ENCODE results near the gene SLC12A2. TPM values are rescaled to one million over a fixed set of nuclear protein-coding genes. Genes with fewer than 3 reads are reported as not detected.
A peak's percentile ranks its signal among the peaks of the same experiment; 100 is the strongest.

Gene SLC12A2
- total RNA-seq, 2 experiments from 2014 or later = 14.6 to 14.8 TPM

- Mint-ChIP-seq H3K4me3 (no peak overlapping the region), H3K27me3 (peaks cover 10% of the 10 kb centered on the region), H3K9me3 (no peaks in the 10 kb centered on the region), H3K27ac (no peak overlapping the region), H3K36me3 (ENCODE audit: low read depth) (peaks cover 2% of the 10 kb centered on the region), H3K4me1 (peaks cover 26% of the 10 kb centered on the region)
- POLR2A ChIA-PET = no interaction called here
- DNase-seq = no peak
- CTCF ChIA-PET = no interaction called here
Observed at GRCh38 chr5:128199104-128199503, 115.5 kb downstream of the SLC12A2 start.

GRCh38 chr5:128199611-128200010 is 116.0 kb downstream of the SLC12A2 start:
- Mint-ChIP-seq H3K4me3 (no peak overlapping the region), H3K36me3 (ENCODE audit: low read depth) (peaks cover 2% of the 10 kb centered on the region), H3K27me3 (peaks cover 10% of the 10 kb centered on the region), H3K4me1 (peaks cover 26% of the 10 kb centered on the region), H3K9me3 (no peaks in the 10 kb centered on the region), H3K27ac (no peak overlapping the region)
- DNase-seq = no peak
- POLR2A ChIA-PET = no interaction called here
- CTCF ChIA-PET = interaction anchor here (1.0 to 1.2 kb wide), 2 partner anchors 324 to 636 kb away, joined by 3 to 8 read pairs; no protein-coding TSS in a partner anchor

DNA sequence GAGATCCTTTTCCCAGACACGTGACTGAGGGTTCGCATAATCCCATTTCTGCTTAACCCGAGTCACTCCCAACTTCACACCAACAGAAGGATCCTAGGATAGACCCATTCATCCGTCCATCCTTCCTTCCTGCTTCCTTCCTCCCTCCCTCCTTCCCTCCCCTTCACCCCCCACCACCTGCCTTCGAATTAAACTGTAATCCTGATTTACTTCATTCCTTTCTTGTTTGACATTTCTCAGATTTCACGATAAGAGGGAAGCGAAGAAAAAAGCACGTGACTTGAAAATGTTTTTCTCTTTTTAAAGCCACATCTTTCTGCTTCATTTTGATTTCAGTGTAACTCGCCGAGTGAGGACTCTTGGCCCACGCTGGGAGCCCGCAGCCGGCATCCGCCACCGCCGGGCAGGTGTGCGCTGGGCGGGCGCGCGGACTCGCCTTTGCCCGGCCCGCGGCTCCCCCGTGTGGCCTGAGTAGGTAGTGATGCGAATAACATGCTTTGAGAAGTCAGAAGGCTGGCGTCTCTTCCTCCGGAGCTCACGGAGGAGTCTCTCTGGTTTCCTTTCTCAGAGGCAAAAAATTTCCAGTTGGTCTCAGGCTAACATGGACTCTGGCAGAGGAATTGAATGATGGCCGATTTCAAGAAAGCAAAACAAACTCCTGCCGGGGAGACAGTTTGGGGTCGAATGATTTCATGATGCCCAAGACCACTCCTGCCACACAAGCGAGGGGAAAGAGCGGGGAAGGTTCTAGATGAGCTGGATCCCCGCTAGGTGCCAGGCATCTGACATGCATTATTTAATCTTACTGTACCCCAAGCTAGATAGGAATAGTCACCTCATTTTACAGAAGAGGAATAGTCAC is 117.7 kb downstream of the SLC12A2 start:
- ChIA-PET POLR2A (no interaction called here), CTCF (interaction anchor here (0.6 to 2.0 kb wide), 10 partner anchors 9 to 637 kb away, joined by 3 to 15 read pairs (median 6); no protein-coding TSS in a partner anchor)
- no peak overlapping the region for H3K4me3 Mint-ChIP-seq

DNA sequence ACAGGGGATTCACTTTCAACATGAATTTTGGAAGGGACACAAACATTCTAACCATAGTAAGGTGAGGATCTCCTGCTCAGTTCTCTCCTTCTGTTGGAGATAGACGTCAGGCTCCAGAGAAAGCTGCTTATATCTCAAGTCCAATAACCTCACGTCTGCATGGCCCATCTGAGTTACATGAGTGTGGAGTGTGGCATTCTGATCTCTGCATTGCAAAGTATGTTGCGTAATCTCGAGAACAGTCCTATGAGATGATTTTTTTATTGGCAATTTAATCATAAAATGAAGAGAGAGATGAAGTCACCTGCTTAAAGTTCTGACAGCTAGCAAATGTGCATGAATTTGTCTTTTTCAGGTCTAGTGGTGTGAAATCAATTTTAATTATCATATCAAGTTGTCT is 118.8 kb downstream of the SLC12A2 start:
- Mint-ChIP-seq H3K27ac (no peak overlapping the region), H3K4me1 (peaks cover 17% of the 10 kb centered on the region), H3K9me3 (no peaks in the 10 kb centered on the region), H3K4me3 (no peak overlapping the region), H3K27me3 (peaks cover 10% of the 10 kb centered on the region), H3K36me3 (ENCODE audit: low read depth) (peaks cover under 1% of the 10 kb centered on the region)
- ChIA-PET CTCF (interaction anchor here (1.2 to 2.0 kb wide), 5 partner anchors 13 to 638 kb away, joined by 3 to 15 read pairs (median 7); no protein-coding TSS in a partner anchor), POLR2A (no interaction called here)
- DNase-seq = no peak

More for the DNA sequence above, 117.7 kb downstream of the SLC12A2 start:
- peak; percentile 83 for DNase-seq
- H3K9me3 Mint-ChIP-seq = no peaks in the 10 kb centered on the region
- peaks cover 2% of the 10 kb centered on the region for H3K36me3 Mint-ChIP-seq (ENCODE audit: low read depth)
- peaks cover 26% of the 10 kb centered on the region for H3K4me1 Mint-ChIP-seq
- H3K27ac Mint-ChIP-seq = no peak overlapping the region
- peaks cover 10% of the 10 kb centered on the region for H3K27me3 Mint-ChIP-seq

GRCh38 chr5:128208436-128208835 is 124.9 kb downstream of the SLC12A2 start:
- Mint-ChIP-seq H3K4me3 (no peak overlapping the region), H3K27ac (no peak overlapping the region), H3K36me3 (ENCODE audit: low read depth) (no peaks in the 10 kb centered on the region), H3K27me3 (peaks cover 2% of the 10 kb centered on the region), H3K4me1 (no peaks in the 10 kb centered on the region), H3K9me3 (no peaks in the 10 kb centered on the region)
- CTCF ChIA-PET = no interaction called here
- no peak for DNase-seq
- POLR2A ChIA-PET = interaction anchor here (0.5 kb wide), 1 partner anchor 111 kb away, joined by 4 read pairs; no protein-coding TSS in a partner anchor

DNA sequence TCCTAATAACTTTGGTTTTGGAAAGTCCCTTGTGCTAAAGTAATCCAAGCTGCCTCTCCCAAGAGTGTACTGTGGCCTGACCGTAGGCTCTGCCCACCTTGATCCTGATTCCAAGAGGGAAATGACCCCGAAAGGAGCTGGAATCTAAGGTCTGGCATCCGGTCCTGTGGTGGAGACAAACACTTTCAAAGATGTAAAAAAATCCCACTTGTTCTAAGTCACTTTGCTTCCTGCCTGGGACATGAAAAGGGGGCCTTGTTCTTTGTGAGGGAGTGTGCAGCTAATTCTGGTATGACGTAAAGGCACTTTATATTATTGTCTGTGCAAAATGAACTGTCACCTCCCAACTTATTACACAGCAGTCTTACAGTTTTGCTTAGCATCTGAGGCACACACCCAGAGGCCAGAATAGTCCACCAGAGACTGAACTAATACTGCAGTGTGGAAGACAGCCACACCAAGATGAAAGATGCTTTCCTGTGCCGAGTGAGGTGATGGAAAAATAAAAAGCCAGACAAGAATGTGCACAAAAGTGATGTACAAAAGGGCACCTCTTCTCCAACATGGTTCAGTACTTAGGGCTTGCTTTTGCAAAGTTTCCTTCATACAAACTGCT is 128.7 kb downstream of the SLC12A2 start:
- POLR2A ChIA-PET = no interaction called here
- no peak overlapping the region for H3K4me3 Mint-ChIP-seq
- CTCF ChIA-PET = interaction anchor here (1.4 to 4.7 kb wide), 3 partner anchors 11 to 463 kb away, joined by 5 to 13 read pairs (median 5); no protein-coding TSS in a partner anchor

DNA sequence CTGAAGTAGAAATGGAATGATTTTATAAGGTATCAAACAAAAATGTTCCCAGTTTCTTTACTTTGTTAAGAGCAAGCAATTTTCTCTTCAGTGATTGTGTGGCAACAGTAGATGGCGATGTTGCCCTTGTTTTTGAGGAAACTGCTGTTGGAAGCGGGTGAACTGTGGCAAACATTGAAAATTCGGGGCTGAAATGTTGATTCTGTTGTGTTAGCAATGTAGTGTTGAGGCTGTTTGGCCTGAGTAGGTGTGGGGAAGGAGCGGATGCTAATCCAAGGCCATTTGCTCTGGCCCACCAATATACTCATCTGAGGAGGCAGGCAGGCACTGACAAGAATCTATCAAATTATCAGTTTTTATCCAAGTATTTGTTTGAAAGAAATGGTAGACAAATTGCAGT is 129.8 kb downstream of the SLC12A2 start:
- H3K27ac Mint-ChIP-seq = no peak overlapping the region
- H3K27me3 Mint-ChIP-seq = peaks cover 2% of the 10 kb centered on the region
- no peaks in the 10 kb centered on the region for H3K4me1 Mint-ChIP-seq
- ChIA-PET POLR2A (no interaction called here), CTCF (interaction anchor here (1.0 to 4.7 kb wide), 2 partner anchors 13 to 462 kb away, joined by 3 to 13 read pairs; no protein-coding TSS in a partner anchor)
- peak; percentile 48 for DNase-seq
- H3K36me3 Mint-ChIP-seq (ENCODE audit: low read depth) = no peaks in the 10 kb centered on the region
- no peak overlapping the region for H3K4me3 Mint-ChIP-seq
- H3K9me3 Mint-ChIP-seq = no peaks in the 10 kb centered on the region

More for the DNA sequence above, 128.7 kb downstream of the SLC12A2 start:
- H3K27ac Mint-ChIP-seq = no peak overlapping the region
- DNase-seq = no peak
- H3K27me3 Mint-ChIP-seq = peaks cover 2% of the 10 kb centered on the region
- no peaks in the 10 kb centered on the region for H3K4me1 Mint-ChIP-seq
- H3K36me3 Mint-ChIP-seq (ENCODE audit: low read depth) = no peaks in the 10 kb centered on the region
- H3K9me3 Mint-ChIP-seq = no peaks in the 10 kb centered on the region

DNA sequence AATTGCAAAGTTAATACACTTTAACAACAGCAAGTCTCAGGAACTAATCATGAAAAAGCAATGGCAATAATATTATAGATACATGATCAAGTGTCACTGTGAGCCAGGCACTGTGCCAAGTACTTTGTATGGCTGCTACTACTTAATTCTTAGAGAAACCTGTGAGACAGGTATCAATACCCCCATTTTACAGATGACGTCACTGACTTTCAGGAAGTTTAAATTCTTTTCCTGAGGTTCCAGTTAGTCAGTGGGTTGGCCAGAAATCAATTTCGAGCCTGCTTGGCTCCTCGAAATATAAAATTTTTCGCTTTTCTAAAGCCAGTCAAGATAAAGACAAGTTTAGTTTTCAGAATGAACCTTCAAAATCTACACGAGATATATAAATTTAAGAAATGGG is 130.3 kb downstream of the SLC12A2 start:
- no peak for DNase-seq
- no peaks in the 10 kb centered on the region for H3K36me3 Mint-ChIP-seq (ENCODE audit: low read depth)
- no peaks in the 10 kb centered on the region for H3K9me3 Mint-ChIP-seq
- H3K27ac Mint-ChIP-seq = no peak overlapping the region
- H3K4me1 Mint-ChIP-seq = no peaks in the 10 kb centered on the region
- ChIA-PET CTCF (interaction anchor here (1.0 to 4.7 kb wide), 3 partner anchors 13 to 630 kb away, joined by 3 to 13 read pairs (median 4); no protein-coding TSS in a partner anchor), POLR2A (no interaction called here)
- no peak overlapping the region for H3K4me3 Mint-ChIP-seq
- H3K27me3 Mint-ChIP-seq = peaks cover 2% of the 10 kb centered on the region

DNA sequence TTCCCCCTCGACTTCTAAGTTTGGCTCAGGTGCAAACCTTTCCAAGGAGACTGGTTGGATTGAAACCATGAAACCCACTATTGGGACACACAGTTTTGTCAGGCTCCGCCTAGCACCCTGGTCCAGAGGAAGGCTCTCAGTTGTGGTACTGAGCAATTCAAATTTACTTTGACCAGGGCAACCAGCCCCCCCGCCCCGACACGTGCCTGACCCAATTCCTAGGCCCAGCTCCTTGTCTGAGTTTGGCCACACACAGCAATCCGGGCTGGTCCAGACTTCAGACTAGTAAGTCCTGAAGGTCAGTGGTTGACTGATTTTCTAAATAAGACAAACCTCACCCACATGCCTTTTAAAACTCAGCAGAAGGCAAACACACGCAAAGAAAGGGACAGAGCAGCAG is 132.7 kb downstream of the SLC12A2 start:
- POLR2A ChIA-PET = no interaction called here
- H3K4me3 Mint-ChIP-seq = no peak overlapping the region
- CTCF ChIA-PET = no interaction called here
- H3K27ac Mint-ChIP-seq = no peak overlapping the region
- H3K27me3 Mint-ChIP-seq = peaks cover 2% of the 10 kb centered on the region
- H3K36me3 Mint-ChIP-seq (ENCODE audit: low read depth) = no peaks in the 10 kb centered on the region
- DNase-seq = no peak
- no peaks in the 10 kb centered on the region for H3K4me1 Mint-ChIP-seq
- no peaks in the 10 kb centered on the region for H3K9me3 Mint-ChIP-seq

- ChIA-PET POLR2A (no interaction called here), CTCF (no interaction called here)
- Mint-ChIP-seq H3K27me3 (peaks cover 2% of the 10 kb centered on the region), H3K9me3 (no peaks in the 10 kb centered on the region), H3K27ac (no peak overlapping the region), H3K4me1 (no peaks in the 10 kb centered on the region), H3K4me3 (no peak overlapping the region), H3K36me3 (ENCODE audit: low read depth) (no peaks in the 10 kb centered on the region)
- no peak for DNase-seq
Observed at GRCh38 chr5:128216860-128217531, 133.4 kb downstream of the SLC12A2 start.

GRCh38 chr5:128220841-128221240 is 137.3 kb downstream of the SLC12A2 start:
- Mint-ChIP-seq H3K4me3 (no peak overlapping the region), H3K36me3 (ENCODE audit: low read depth) (no peaks in the 10 kb centered on the region), H3K4me1 (no peaks in the 10 kb centered on the region), H3K9me3 (no peaks in the 10 kb centered on the region), H3K27me3 (no peaks in the 10 kb centered on the region), H3K27ac (no peak overlapping the region)
- POLR2A ChIA-PET = no interaction called here
- CTCF ChIA-PET = no interaction called here
- no peak for DNase-seq

DNA sequence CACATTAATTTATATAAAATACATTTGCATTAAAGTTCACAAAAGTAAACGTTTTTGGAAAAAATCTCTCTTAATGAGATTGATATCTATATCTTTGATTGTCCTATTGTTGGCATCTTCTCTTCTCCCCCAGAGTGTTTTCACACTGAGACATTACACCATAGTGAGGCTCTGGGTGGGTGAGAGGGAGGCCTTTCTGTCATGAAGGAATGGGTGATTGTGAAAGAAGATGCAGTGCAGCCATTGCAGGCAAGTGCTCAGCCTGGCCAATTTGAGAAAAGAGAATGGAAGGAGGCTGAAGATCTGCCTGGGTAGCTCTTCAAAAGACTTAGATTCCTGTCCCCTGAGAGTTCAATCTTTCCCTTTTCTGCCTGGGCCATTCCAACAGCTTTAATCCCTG is 140.8 kb downstream of the SLC12A2 start:
- POLR2A ChIA-PET = no interaction called here
- CTCF ChIA-PET = no interaction called here
- peaks cover 3% of the 10 kb centered on the region for H3K4me1 Mint-ChIP-seq
- no peak overlapping the region for H3K4me3 Mint-ChIP-seq
- no peaks in the 10 kb centered on the region for H3K36me3 Mint-ChIP-seq (ENCODE audit: low read depth)
- H3K9me3 Mint-ChIP-seq = no peaks in the 10 kb centered on the region
- no peaks in the 10 kb centered on the region for H3K27me3 Mint-ChIP-seq
- DNase-seq = no peak
- no peak overlapping the region for H3K27ac Mint-ChIP-seq

All from activated CD4-positive, alpha-beta memory T cell treated with anti-CD3 and anti-CD28 coated beads, Interleukin-2, amount 10 ng/mL, durations not matched to agents 7 days and 5 days (primary cell).